ENCODE measurements around the gene CIT.

CIT gene

DNA sequence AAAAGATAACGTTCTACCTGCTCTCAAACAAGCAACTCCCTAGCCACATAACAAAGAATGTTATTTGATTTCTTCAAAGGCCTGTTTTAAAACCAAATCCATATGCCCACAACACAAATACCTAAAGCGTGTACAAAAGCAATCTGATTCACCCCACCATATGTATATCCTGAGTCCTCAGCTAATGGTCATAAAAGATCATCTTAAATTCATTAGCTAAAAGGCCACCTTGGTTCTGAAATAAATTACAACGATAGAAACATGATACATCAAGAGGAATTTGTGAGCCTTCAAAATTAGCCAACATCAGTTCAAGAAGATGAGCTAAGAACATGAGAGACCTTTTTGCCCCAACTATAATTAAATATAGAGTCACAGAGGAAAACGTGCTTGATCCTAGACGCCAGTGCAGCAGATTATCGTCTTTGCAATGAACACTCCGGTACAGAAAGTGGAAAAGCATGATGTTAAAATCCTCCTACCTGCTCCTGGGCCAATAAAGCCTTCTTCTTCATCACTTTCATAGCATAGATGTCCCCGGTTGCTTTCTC, 20.0 kb downstream of the CIT start:
- no peak for DNase-seq

DNA sequence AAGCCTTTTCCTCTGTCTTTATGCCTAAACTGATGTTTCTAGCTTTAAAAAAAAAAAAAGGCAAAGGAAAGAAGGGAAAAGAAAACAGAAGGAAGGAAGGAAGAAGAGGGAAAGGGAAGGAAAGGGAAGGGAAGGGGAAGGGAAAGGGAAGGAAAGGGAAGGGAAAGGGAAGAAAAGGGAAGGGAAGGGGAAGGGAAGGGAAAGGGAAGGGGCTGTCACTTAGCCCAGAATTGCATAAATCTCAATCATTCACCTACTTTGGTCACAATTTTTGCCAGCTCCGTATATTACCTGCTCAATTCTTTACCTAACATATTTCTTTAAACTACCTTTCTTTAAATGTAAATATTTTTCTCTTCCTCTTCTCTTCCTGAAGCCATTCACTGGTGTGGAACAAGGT, 26.8 kb downstream of the CIT start:
- DNase-seq = no peak

DNA sequence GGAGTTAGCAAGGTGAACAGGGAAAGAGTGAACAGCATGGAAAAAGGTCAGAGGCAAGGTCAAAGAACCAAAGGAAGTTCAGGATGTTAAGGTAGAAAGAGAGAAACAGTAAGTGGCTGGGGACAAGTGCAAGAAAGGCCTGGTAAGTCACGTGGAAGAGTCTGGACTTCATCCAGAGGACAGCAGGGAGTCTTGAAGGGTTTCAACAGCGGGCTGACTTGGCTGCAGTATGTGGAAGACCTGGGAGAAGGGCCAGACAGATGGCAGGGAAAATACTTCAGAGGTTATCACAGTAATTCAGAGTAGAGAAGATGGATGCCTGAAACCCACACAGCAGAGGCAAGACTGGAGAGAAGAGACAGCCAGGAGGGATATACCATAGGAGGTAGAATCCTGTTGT, 34.0 kb downstream of the CIT start:
- DNase-seq = no peak

DNA sequence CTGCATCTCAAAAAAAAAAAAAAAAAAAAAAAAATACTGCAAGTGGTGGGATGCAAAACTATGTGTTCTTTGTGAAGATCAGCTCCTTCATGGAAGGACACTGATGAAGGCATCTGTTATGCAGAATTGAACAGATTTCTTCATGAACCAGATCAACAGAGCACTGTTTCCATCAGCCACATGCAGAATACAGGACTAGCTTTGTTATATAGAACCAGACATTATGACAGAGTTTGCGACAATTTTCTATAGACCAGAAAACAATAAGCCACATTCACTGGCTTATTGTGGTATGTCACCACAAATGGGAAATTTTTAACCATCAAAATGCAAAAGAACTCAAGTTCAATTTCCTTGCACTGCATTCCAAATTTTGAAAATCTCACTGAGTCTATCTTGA, 34.7 kb downstream of the CIT start:
- no peak for DNase-seq

DNA sequence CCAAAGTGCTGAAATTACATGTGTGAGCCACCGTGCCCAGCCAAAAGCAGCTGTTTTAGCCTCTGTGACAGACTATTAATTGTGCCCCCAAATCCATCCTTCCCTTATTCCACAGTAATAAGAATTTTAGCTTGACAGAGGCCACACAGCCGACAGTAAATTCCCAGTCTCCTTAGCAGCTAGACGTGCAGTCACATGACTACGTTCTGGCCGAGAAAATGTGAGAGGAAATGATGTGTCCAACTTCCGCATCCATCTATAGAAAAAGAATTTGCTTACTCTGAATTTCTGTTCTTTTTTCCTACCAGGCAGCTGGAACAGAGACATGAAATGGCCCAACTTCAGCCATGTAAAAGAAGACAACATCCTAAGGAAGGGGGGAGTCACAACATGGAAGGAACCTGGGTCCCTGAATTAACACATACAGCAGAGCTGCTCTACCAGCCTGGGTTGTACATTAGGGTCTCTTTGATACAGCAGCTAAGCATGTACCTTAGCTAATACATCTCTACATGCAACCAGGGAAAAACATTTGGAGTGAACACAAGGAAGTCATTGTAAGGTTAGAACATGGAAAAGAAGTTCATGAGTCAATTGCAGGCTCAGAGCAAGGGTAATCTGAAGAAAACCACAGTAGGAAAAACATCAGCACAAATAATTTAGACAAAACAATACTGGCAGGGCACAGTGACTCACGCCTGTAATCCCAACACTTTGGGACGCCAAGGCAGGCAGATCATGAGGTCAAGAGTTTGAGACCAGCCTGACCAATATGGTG, 35.5 kb downstream of the CIT start:
- DNase-seq = no peak

DNA sequence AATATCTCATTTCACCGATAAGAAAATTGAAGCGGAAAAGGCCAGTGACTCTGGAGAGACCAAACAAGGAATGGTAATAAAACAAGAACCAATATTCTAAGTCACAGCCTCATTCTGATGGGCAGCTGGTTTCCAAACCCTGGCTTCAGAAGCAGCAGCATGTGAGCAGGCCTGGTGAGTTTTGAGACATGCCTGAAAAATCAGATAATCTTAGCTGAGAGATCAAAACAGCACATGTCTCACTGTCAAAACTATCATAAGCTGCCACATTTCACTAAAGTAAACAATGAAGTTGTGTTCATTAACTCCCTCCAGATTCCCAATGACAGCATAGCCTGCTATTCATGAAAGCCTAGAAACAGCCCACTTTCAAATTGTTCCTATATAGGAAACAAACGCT, 36.5 kb downstream of the CIT start:
- DNase-seq = no peak

DNA sequence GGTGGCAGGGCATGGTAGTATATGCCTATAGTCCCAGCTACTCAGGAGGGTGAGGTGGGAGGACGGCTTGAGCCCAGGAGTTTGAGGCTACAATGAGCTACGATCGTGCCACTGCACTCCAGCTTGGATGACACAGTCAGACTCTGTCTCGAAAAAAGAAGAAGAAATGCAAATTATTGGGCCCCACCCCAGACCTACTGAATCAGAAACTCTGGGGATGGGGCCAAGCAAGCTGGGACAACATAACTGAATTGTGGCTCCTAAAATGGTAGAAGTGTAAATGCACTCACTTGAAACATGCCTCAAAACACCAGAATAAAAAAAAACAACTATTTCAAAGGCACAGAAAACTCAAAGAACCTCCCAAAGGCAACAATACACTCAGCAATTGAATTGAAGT, 37.0 kb downstream of the CIT start:
- DNase-seq = no peak

DNA sequence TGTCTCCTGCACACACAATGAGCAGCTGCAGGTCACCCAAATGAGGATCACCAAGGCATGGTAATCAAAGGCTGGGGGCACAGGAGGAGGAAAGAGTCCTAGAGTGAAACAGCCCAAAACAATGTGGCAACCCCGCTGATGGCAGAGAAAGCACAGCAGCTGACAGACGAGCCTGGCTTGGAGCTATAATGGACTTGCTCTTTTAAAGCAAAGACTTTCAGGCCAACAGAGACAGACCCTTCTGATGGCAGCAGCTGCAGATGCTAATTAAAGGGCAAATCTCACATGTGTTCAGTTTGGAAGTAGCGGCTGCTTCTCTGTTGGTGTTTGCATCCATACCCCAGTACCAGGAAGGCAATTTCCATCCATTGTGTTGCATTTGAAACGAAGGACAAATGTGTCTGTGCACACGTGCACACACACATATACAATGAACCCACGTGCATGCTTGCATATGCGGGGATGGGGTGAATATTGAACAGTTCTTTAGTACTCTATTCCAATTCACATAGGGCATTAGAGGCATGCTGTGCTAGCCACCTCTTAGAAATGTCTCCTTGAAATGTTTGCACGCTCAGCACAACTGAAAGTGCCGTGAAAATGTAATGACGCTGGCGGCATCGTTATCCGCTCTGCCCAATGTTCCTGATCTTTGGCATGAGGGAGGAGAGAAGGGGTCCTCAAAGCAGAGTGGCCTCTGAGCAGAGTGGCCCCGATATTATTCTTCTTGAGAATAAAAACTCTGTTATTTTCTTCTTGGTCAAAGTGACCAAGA, 38.1 kb downstream of the CIT start:
- DNase-seq = no peak

DNA sequence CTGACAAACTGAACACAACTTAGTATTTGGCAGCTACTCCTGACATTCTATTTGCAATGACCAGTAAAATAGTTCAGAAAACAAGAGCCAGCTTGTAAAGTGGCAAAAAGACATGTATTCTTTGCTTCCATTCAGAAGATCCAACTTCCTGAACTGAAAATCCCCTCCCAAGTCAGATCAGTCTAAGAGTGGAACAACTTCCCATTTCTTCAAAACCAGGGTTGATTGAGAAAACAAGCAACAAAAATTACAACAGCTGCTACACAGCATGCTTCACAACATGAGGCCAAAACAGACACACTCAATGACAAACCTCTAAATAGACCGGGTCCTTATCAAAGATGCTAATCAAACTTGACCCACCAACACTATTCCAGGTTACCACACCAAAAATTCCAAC, 40.3 kb downstream of the CIT start:
- DNase-seq = no peak

DNA sequence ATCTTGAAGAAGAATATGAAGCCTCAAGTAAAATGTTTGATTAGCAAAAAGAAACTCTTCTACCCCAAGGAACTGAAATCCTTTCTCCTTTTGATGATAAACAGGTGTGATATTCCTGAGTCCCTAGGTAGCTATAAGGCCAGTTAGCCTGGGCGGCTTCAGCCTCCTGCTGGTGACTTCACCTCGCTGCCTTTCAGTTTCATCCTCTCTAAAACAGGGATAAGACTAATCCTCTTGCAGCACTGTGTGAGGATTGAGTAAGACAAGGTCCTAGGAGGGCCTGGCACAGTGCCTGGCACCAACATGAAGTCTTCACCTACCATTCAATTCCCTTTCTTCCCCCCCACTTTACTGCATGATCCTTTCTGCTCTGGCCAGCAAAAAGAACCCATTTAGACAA, 42.1 kb downstream of the CIT start:
- no peak for DNase-seq

DNA sequence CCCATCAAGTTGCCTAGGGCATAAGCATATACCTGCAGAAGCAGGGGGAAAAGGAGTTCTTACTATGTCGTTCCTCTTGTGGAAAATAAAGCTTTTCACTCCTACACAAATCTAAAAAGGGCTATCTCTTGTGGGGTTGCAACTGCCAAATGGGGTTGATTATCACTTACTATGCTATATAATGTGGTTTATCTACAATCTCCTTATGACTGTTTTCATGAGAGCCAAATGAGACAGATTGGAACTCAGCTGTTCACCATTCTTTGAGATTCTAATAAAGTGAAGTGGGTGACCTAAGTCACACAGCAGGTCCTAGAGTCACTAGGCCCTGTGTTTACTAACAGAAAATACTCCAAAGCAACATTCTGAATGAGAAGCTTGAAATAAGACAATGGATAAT, 47.7 kb downstream of the CIT start:
- no peak for DNase-seq

DNA sequence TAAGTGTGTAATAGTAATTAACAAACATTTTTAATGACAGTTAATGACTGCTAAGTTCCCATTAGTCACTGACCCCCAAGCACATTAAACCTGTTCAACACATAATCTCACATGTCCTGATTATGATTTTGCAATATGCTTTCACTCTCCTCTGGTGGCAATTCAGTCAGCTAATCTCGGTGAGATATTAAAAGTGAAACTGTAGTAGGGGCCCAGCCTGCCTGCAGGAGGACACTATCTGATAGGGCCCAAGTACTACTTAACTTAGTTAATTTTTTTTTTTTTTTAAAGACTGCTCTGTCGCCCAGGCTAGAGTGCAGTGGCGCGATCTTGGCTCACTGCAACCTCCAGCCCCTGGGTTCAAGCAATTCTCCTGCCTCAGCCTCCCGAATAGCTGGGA, 48.8 kb downstream of the CIT start:
- DNase-seq = no peak

DNA sequence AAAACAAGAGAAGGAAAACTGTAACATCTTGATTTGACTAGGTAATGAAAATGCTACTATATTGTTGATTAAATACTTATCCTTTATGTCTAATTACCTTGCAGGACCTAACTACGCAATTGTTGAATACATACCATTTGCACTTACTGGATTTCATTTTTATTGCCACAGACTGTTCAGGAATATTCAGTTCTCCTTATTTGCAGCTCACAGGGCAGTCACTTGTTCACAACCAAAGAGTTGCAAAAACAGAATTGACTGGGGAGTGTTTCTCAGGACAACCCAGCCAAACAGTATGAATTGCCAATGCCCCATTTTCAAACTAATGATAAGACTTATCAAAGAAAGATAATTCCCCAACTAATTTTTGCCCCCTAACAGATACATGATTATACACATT, 49.4 kb downstream of the CIT start:
- DNase-seq = no peak

DNA sequence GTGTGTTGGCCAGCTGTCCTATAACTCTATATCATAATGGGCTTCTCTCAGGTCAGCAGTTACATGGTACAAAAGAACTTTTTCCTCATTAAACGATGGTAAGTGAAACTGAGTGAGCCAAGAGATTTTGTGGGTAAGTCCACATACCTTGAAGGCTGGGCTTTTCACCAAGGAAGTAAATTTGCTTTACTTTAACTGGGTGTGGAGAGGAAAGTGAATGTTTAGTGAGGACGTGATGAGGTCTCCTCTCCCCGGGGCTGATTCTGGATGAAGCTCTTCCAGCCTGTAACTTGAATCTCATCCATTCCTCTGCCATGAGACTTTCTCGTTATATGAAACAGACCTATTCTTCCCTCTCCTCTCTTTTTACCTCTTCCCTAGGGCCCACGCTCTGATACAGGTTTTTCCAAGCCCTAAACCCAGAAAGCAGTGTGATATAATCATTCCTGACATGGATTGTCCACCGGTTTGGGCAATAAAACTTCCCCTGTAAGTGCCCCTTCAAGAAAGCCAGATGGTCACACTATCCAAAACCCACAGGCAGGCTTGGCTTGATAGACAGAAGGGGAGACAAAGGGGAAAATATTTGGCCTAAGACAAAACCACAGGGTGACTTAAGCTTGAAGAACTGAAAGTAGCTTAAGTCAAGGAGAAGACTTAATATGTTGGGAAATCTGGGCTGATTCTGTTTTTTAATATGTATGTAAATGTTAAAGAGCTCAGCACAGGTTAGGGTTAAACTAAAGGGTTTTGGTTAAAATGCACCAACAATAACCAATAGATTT, 50.3 kb downstream of the CIT start:
- no peak for DNase-seq

DNA sequence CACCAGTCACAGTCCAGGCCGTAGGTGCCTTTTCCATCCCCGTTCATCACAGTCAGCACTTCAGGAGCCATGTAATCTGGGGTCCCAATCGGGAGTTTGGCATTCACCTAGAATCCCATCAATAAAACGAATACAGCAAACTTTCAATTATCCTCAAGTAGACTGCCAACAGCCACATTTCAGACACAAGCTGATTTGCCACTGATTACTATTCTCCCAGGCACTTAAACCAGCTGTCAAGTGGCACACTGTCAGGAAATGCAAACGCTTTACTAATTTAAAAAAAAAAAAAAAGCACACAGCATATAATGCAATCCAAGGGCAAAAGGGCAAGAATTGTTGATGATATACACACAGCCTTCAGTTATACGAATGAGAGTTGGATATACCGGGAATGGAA, 51.9 kb downstream of the CIT start:
- DNase-seq = no peak

DNA sequence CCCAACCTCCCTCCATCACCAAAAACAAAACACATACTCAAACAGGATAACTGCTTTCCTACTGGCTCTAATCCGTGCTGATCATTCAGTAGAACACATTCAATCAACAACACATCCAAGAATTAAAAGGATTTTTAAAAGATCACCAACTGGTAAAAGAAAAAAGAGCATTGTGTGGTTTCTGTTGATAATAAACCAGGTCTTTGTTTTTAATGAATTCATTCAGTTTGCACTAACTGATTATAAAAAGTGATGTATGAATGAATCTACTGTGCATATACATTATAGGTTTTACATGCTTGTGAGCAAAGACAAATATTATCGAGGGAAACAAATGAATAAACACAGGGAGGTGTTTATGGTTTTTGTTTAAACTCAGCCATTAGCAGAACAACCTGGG, 55.1 kb downstream of the CIT start:
- DNase-seq = no peak

DNA sequence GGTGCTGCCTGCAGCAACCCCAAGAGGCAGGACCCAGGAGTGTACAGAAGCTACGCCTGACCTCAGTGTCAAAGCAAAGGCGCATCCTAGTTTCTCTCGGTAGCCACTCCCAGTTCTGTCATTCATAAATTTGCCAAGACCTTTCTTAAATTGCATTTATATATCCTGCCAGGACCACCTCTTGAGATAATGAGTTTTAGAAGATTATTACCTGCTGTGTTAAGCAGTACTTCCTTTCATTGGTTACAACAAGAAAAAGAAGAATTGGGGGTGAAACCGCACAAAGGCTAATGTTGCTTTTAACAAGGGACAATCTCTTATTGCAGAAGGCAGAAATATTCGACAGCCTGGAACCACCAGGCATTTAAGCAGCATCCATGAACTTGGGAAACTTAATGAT, 57.8 kb downstream of the CIT start:
- no peak for DNase-seq

DNA sequence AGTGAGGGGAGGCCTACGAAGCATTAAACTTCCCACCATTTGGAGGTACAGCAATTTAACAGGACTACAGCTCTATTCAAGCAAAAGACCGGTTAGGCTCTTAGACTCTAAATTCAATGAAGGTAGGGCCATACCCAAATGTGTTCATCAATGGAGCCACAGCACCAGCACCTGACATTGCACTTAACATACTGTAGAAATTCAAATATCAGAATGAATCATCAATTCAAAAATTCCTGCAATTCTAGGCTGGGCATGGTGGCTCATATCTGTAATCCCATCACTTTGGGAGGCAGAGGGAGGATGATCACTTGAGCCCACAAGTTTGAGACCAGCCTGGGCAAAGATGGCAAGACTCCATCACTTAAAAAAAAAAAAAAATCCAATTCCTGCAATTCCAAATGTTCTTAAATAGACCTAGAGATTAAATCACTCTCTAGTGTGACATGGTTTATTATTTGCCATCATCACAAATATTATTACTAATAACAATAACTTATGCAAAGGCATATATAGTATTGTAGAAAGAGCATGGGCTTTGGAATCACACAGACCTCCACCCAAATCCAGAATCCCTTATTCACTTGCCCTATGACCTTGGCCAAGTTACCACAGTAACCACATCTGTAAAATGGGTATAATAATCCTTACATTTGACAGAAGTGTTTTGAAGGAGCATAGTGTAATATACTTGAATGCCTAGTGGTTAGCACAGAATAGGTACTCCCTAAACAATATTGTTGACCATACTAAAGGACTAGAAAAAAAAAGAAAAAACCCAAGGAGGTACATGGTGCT, 59.4 kb downstream of the CIT start:
- DNase-seq = no peak

DNA sequence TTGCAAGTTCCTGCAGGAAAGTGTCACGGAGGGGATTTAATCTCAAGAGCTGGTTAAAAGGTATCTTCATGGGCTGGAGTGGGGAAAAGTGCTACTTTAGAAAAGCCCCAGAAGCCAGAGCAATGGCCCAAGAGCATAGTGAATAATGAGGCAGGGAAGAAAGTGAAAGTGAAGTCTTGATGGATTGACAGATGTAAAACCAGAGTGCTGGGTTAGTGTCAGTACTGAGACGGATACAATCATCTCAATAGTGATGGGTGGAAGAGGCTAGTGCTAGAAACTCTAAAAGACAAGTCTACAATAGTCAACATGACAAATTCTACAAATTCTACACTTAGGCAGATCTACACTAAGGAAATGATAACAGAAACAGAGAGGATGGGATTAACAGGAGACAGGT, 68.1 kb downstream of the CIT start:
- no peak for DNase-seq

DNA sequence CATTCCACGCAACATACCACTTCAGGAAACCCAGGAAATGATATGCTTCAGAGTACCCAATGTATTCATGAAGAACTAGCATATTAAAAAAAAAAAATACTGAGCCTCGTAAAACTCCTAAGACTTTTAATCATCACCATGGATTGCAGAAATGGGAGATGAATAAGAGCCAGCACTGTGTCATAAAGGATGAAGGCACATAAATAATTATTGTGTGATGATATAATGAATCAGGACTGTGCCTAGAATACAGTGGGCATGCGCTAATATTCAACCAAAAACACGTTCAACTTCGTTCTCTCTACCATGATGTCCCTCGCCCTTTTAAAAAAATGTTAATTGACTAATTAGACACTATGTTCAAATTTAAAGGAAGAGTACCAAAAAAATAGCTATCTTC, 68.7 kb downstream of the CIT start:
- no peak for DNase-seq

DNA sequence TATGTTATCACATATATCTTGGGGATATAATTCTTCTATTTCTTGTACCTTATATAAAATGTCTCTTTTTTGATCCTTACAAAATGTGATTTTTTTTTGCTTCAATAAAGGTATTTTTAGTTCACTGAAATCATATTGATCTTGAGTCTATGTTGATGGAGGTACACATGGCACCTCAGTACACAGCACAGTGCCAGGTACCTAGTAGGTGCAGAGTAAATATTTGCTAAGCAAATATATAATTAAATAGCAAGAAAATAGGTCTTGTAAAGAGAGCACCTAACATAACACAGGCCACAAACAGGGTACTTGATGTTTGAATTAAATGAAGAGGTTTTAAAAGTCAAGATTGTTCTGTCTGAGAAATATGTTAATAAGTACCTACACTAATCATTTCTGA, 69.7 kb downstream of the CIT start:
- DNase-seq = no peak

DNA sequence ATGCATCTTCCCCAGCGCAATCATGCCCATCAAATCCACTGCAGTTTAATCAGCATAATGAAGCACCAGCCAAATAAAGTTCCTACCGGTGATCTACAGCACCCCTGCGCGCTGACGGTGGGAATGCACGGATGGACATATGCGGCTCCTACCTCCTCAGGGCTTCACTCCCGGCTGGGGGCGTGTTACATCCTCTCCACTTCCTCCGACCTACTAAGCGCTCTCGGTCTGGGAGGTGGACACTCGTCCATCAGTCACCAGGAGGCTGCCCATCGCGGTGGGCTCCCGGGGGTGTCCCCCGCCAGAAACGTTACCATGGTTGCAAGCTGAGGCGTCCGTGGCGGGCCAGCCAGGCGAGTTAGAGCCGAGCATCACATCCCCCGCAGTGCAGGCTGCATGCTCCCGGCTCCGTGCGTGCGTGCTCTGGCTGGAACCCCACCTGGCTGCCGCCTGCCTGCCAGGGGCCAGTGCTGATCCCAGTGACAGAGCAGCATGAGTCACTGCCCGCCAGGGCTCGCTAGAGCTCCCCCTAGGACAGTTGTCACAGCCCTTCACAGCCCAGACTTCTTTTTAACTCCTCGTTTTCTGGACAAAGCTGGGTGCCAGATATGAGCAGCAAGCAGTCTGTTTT, 73.0 kb downstream of the CIT start:
- no peak for DNase-seq
